IPS-NIHi11 (cell line): Measurements from ENCODE around the gene LTO1.

ENCODE experiments used
- DNase-seq: peaks from one replicate; pipeline ENCODE4 v3.0.0; 2012; ENCODE audit warnings: mixed read lengths, low spot score

LTO1 gene

GRCh38 chr11:69644962-69645675, 30.0 kb downstream of the LTO1 start:
- no peak for DNase-seq

GRCh38 chr11:69644071-69644961, 30.8 kb downstream of the LTO1 start:
- DNase-seq: no peak

- DNase-seq: no peak
These were observed 31.5 kb downstream of the LTO1 start for GRCh38 chr11:69643646-69644045.

- DNase-seq: peak; percentile 80
These were observed 32.1 kb downstream of the LTO1 start for GRCh38 chr11:69642913-69643632.

GRCh38 chr11:69642549-69642912, 32.6 kb downstream of the LTO1 start:
- DNase-seq: no peak

GRCh38 chr11:69641681-69642548, 33.2 kb downstream of the LTO1 start:
- no peak for DNase-seq

GRCh38 chr11:69640995-69641581, 34.1 kb downstream of the LTO1 start, which contains the start of gene CCND1:
Gene CCND1 (plus strand): TSS chr11:69641156. CDS start chr11:69641314, 158 bp downstream.
- DNase-seq: peak; percentile 70

- no peak for DNase-seq
These were observed 34.7 kb downstream of the LTO1 start for GRCh38 chr11:69640260-69640994.

GRCh38 chr11:69639831-69640230, 35.3 kb downstream of the LTO1 start:
- no peak for DNase-seq

- DNase-seq: peak; percentile 84
These were observed 36.0 kb downstream of the LTO1 start for GRCh38 chr11:69638941-69639681.

GRCh38 chr11:69637941-69638871, 36.9 kb downstream of the LTO1 start:
- peak; percentile 76 for DNase-seq

GRCh38 chr11:69637198-69637940, 37.8 kb downstream of the LTO1 start:
- no peak for DNase-seq

- peak; percentile 73 for DNase-seq
These were observed 38.5 kb downstream of the LTO1 start for GRCh38 chr11:69636512-69637197.

- no peak for DNase-seq
These were observed 39.2 kb downstream of the LTO1 start for GRCh38 chr11:69635804-69636511.

GRCh38 chr11:69635195-69635594, 40.0 kb downstream of the LTO1 start:
- no peak for DNase-seq

- DNase-seq: no peak
These were observed 40.6 kb downstream of the LTO1 start for GRCh38 chr11:69634590-69634989.

- DNase-seq: no peak
These were observed 41.1 kb downstream of the LTO1 start for GRCh38 chr11:69634069-69634468.
